Activated CD4-positive, CD25-positive, alpha-beta regulatory T cell treated with anti-CD3 and anti-CD28 coated beads, Interleukin-2, amount 50 U/mL, for 72 hours (primary cell): Measurements from ENCODE around the gene ARIH2.
A peak's percentile ranks its signal among the peaks of the same experiment; 100 is the strongest.
"Not testable (repeated sequence)": the region's sequence is repeated elsewhere in the genome, so short reads cannot be mapped to it uniquely, and the experiment has no call there.

Experiments used
- DNase-seq: peaks from one replicate; pipeline ENCODE4 v3.0.0; 2021

ARIH2 gene

DNA sequence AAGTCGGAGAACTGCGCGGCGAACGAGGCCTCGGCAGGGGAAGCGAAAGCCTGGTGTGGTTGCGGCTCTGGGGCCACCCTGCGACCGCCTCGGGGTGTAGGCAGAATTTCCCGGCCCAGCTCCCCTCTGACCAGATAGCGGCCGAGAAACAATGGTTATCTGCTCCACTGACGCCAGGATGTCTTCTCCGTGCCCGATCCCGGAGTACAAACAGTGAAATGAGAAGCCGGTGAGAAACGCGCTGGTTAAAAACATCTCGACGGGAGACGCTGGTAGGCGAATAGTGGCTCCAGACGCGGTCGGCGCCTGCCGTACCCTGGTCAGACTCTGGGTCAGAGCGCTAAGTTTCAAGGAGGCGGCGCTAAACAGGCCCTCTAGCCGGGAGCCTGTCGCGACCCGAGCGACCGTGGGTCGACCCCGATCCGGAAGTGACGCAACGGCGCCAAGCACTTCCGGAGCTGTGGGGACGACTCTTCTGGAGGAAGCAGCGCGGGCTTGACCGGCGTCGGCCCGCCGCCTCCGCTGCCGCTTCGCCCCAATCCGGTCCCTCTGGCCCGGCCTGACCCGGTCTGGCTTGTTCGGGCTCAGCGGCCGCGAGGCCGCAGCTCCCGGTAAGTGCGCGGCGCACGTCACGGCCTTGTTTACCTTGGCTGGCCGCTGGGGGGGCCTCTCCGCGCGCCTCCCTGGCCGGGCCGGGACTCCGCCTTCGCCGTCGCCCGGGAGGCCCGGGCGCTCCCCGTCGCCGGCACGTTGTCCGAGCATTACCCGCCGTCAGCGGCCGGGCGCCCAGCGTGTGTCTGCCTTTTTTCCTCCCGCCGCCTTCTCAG, at the start of gene ARIH2:
TSS of gene ARIH2 (plus strand) at position 455 of the 827 bp plus-strand sequence. CDS start 8,717 bp downstream, outside the sequence.
- peak; percentile 87 for DNase-seq

- no peak for DNase-seq
Measured at GRCh38 chr3:48877671-48878070, 41.0 kb upstream of the ARIH2 start.

- DNase-seq = no peak
Measured at GRCh38 chr3:48879307-48879993, 39.2 kb upstream of the ARIH2 start.

- no peak for DNase-seq
Measured at GRCh38 chr3:48879994-48880377, 38.7 kb upstream of the ARIH2 start.

- DNase-seq = no peak
Measured at GRCh38 chr3:48881006-48881405, 37.6 kb upstream of the ARIH2 start.

DNA sequence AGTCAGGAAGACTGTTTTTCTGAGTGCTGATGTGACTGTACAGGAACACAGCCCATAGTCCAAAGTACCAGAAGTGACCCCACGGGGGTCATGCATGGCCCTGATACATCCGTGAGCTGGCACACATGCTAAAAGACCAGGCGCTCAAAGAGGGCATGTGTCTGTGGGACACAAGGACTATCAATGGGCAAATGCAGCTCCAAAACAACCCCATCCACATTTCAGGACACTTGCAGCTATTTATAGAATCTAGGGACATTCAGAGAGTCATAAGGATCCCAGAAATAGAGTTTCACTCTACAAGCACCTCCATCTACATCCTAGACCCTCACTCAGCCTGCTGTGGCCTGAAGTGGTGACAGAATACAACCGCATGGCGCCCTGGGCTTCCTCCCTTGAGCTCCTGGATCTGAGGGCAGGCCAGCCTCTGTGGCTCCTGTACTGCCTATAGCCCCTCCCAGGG, 37.0 kb upstream of the ARIH2 start:
- DNase-seq = no peak

- no peak for DNase-seq
Measured at GRCh38 chr3:48885753-48886152, 32.9 kb upstream of the ARIH2 start.

DNA sequence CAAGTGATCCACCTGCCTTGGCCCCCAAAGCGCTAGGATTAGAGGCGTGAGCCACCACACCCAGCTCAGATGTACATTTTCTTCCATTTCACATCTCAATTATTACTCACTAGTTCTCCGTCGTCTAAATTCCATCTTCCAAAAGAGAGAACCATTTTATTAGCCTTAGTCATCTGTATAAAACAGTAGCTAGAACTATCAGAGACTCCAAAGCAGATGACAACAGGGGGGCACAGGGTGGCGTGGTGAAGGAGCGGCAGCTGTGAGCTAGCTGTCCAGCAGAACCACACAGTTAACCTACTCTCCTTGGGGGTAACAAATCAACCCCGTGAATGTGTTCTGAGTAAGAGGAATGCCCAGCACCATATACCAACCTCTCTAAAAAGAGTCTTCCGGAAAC, 27.0 kb upstream of the ARIH2 start:
- DNase-seq = no peak

DNA sequence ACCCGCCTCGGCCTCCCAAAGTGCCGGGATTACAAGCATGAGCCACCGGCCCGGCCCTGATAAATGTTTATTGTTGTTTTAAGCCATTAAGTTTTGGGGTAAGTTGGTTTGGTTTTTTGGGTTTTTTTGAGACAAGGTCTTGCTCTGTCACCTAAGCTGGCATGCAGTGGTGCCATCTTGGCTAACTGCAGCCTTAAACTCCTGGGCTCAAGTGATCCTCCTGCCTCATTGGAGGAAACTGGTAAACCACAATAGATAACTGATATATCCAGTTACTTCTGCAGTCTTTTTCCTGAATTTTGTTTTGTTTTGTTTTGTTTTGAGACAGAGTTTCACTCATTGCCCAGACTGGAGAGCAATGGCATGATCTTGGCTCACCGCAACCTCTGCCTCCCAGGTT, 24.1 kb upstream of the ARIH2 start:
- no peak for DNase-seq

DNA sequence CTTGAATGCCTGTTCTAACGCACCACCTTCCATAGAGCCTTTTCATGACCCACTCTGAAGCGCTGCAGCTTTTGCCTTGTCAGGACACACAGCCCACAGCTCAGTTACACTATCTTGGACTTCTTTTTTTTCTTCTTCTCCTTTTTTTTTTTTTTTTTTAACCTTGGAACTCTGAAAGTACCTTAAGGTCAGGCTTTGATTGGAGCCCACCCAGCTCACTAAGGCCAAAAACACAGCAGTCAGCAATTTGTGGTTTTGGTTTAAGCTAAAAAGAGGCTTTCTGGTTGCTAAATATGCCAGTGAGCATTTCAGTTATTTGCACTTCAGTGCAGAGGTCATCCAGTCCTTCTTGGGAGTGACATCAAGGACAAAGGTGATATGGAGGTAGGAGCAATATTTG, 21.7 kb upstream of the ARIH2 start:
- no peak for DNase-seq

GRCh38 chr3:48897460-48898376, 20.9 kb upstream of the ARIH2 start:
- DNase-seq = no peak

DNA sequence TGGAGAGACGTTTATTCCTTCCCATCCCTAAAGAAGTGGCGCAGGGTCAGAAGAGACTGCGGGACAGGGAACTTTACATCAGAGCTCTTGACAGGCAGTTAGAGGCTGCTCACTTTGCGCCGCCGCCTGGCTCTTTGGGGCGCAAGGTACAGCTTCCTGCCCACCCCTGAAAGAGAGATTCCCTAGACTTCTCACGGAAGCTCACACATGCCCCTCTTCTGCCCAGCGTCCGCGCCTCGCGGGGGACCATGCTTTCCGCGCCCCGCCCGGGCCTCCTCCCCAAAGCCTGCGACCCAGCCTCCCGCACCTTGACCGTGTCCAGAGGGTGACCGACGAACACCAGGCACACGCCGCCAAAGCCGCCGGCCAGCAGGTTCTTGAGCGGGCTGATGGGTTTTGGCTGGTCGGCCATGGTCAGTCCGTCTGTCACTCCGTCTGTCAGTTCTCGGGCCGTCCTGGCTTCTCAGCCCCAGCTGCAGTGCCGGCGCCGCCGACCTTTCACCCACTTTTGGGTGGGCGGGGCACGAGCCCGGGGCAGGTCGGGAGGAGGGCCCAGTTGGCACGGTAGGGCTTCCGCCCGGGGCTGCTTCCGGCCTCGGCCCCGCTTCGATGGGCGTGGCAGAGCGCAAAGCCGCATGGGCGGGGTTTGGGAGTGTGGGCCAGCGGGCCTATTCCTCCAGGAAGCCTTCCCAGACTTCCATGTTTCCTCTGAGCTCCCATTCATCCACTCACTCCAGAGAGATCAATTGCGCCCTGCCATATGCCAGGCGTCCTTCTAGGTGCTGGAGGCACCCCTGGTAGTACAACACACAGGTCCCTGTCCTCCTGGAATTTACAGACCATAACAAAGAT, 20.0 kb upstream of the ARIH2 start, which contains the start of gene SLC25A20:
TSS of gene SLC25A20 (minus strand) at position 500 of the 852 bp plus-strand sequence. CDS start at position 412, 88 bp downstream.
- DNase-seq = peak; percentile 94

- DNase-seq = no peak
Measured at GRCh38 chr3:48899273-48899672, 19.4 kb upstream of the ARIH2 start.

DNA sequence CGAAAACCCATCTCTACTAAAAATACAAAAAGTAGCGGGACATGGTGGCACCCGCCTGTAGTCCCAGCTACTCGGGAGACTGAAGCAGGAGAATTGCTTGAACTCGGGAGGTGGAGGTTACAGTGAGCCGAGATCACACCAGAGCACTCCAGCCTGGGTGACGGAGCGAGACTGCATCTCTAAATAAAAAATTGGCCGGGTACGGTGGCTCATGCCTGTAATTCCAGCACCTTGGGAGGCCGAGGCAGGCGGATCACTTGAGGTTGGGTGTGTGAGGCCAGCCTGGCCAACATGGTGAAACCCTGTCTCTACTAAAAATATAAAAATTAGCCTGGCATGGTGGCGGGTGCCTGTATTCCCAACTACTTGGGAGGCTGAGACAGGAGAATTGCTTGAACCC, 11.6 kb upstream of the ARIH2 start:
- not testable (repeated sequence) for DNase-seq

- DNase-seq = no peak
Measured at GRCh38 chr3:48915296-48915695, 3.3 kb upstream of the ARIH2 start.

DNA sequence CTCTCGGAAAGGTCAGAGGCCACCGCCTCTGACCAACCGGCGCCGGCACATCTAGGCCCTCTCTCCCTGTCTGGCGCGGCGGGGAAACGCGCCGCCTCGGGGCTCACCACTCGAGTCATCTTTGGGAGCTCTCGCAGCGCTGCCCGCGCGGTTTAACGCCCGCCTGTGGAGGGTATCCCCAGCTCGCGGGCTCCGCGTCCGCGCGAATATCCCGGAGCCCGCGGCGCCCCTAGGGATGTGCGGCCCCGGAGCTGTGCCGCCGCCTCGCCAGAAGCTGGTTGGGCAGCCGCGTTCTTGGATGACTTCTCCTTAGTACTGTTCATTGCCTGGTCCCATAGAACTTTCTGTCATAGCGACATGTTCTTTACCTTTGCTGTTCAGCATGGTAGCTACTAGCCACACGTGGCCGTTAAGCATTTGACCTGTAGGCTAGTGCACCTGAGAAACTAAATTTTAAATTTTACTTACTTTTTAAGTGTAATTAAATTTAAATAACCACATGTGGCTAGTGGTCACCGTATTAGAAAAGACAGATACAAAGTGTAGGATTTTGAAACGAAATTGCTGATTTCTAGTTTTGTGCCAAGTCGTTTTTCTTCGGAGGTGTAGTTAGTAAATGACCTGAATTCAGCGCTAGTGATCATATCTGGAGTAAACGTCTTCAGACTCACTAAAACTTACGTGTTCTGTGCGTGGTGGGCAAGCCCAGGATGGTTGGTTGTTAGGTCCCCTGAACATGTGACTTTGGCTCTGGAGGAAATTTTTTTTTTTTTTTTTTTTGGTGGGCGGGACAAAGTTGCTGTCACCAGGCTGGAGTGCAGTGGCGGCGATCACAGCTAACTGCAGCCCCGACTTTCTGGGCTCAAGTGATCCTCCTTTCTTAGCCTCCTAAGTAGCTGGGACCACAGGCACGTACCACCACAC, 835 bp downstream of the ARIH2 start:
- peak; percentile 40 for DNase-seq

DNA sequence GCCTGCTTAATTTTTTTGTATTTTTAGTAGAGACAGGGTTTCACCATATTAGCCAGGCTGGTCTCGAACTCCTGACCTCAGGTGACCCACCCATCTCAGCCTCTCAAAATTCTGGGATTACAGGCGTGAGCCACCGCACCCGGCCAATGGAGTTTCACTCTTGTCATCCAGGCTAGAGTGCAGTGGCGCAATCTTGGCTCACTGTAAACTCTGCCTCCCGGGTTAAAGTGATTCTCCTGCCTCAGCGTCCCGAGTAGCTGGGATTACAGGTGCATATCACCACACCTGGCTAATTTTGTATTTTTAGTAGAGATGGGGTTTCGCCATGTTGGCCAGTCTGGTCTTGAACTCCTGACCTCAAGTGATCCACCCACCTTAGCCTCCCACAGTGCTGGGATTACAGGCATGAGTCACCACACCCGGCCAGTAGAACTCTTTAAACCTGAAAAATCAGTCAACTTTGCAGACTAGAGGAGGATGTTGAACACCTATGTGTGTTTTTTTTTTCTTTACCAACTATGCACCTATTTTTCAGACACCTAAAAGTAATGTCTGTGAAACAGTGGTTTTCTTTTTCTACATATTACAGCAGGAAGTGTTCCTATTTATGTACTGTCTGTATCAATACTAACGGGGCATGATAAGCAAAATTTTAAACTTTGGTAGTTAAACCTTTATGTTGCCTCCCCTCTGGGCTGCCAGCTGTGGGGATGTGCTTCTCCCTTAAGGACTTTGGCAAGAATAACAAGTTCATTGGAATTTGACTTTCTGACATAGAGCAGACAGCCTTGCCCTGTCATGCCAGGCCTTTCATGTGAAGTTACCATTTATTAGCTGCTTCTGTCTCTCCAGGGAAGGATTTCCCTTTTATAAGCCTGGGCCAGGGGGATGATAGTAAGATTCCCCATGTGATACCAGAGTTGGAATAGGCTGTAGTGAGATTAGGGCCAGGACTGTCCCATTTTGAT, 8.1 kb downstream of the ARIH2 start:
- no peak for DNase-seq

DNA sequence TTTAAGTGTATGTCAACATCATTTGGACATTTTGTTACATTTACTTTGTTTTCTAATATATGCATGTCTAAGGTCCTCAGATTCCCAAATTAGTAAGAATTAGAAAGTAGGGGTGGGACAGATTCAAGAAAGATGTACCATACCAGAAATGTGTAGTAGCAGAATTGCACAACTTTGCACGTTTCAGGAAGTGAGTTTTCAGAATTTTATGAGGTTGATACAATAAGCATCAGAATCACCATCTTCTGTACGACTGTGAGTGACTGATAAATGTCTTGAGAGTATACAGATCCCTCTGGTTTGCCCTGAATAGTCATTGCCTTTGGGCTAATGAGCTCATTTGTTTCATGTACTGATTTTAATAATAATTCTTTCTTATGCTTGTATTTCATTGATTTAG, 9.3 kb downstream of the ARIH2 start:
- DNase-seq = no peak

DNA sequence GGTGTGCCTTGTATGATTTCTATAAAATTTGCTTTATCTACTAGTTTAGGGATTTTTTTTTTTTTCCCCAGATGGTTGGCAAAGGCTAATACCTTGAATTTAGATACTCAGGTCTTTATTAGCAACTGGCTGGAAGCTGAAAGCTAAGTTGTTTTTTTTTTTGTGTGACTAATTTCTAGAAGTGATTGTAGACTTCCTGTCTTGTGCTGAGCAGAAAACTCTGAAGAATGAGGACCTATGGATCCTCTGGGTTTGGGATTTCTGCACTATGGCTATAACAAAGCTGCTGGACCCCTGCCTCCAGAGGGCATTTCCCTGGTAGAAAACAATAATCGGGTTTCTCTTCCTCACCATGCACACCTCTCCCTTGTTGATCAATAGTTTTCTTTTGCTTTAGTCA, 10.0 kb downstream of the ARIH2 start:
- DNase-seq = no peak
